Activated T-cell treated with anti-CD3 and anti-CD28 coated beads, Interleukin-2, amount 50 U/mL, for 24 hours (primary cell): Measurements from ENCODE around the gene GRIP1.

ENCODE experiments used
- DNase-seq: peaks from one replicate; pipeline ENCODE4 v3.0.0-alpha.2; 2020
- H3K27ac Mint-ChIP-seq: 2 replicates; pipeline ENCODE4 v1.8.0; 2020; ENCODE audit warnings: mild to moderate bottlenecking, mixed read lengths
- H3K27me3 Mint-ChIP-seq: 2 replicates; pipeline ENCODE4 v1.8.0; 2020; ENCODE audit warnings: mixed read lengths
- H3K36me3 Mint-ChIP-seq: 2 replicates; pipeline ENCODE4 v1.8.0; 2020; ENCODE audit warnings: low read depth, mixed read lengths
- H3K4me1 Mint-ChIP-seq: 2 replicates; pipeline ENCODE4 v1.8.0; 2020; ENCODE audit warnings: low read depth, mixed read lengths
- H3K4me3 Mint-ChIP-seq: 2 replicates; pipeline ENCODE4 v1.8.0; 2020; ENCODE audit warnings: mild to moderate bottlenecking, moderate library complexity, mixed read lengths
- H3K9me3 Mint-ChIP-seq: 2 replicates; pipeline ENCODE4 v1.8.0; 2020; ENCODE audit warnings: mixed read lengths

GRIP1 gene

GRCh38 chr12:66297923-66298322, 381.0 kb downstream of the GRIP1 start:
- H3K4me1 Mint-ChIP-seq, result peaks cover 28% of the 10 kb centered on the region
- no peaks in the 10 kb centered on the region for H3K27me3 Mint-ChIP-seq
- no peak overlapping the region for H3K27ac Mint-ChIP-seq
- DNase-seq, result no peak
- H3K9me3 Mint-ChIP-seq, result no peaks in the 10 kb centered on the region
- H3K4me3 Mint-ChIP-seq, result no peak overlapping the region
- H3K36me3 Mint-ChIP-seq, result peaks cover 6% of the 10 kb centered on the region
